ENCODE results near the gene OR51E2. TPM values are rescaled to one million over a fixed set of nuclear protein-coding genes. Genes with fewer than 3 reads are reported as not detected.

Gene OR51E2
- total RNA-seq, 6 experiments from 2014 or later: 0.09 to 0.32 (median 0.12) TPM; not detected in 2

- peaks cover 20% of the 10 kb centered on the region for H3K9me3 Mint-ChIP-seq
- TF ChIP-seq, protein P1, sequence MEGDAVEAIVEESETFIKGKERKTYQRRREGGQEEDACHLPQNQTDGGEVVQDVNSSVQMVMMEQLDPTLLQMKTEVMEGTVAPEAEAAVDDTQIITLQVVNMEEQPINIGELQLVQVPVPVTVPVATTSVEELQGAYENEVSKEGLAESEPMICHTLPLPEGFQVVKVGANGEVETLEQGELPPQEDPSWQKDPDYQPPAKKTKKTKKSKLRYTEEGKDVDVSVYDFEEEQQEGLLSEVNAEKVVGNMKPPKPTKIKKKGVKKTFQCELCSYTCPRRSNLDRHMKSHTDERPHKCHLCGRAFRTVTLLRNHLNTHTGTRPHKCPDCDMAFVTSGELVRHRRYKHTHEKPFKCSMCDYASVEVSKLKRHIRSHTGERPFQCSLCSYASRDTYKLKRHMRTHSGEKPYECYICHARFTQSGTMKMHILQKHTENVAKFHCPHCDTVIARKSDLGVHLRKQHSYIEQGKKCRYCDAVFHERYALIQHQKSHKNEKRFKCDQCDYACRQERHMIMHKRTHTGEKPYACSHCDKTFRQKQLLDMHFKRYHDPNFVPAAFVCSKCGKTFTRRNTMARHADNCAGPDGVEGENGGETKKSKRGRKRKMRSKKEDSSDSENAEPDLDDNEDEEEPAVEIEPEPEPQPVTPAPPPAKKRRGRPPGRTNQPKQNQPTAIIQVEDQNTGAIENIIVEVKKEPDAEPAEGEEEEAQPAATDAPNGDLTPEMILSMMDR (IDR thresholded peaks at IDR 0.05): no peak
- DNase-seq: no peak
- no peaks in the 10 kb centered on the region for H3K36me3 Mint-ChIP-seq (ENCODE audit: low read depth)
- no peak overlapping the region for H3K27ac Mint-ChIP-seq
- no peaks in the 10 kb centered on the region for H3K4me1 Mint-ChIP-seq (ENCODE audit: low read depth)
- H3K4me3 Mint-ChIP-seq: no peak overlapping the region
- H3K27me3 Mint-ChIP-seq (ENCODE audit: insufficient read depth): peaks cover 3% of the 10 kb centered on the region
Measured at GRCh38 chr11:4662876-4663275, 34.8 kb downstream of the OR51E2 start.

- Mint-ChIP-seq H3K4me1 (ENCODE audit: low read depth) (no peaks in the 10 kb centered on the region), H3K36me3 (ENCODE audit: low read depth) (no peaks in the 10 kb centered on the region)
- DNase-seq: no peak
Measured at GRCh38 chr11:4658629-4659445, 38.8 kb downstream of the OR51E2 start.

GRCh38 chr11:4654635-4655369, 42.9 kb downstream of the OR51E2 start:
- DNase-seq: no peak
- no peaks in the 10 kb centered on the region for H3K36me3 Mint-ChIP-seq (ENCODE audit: low read depth)
- no peaks in the 10 kb centered on the region for H3K4me1 Mint-ChIP-seq (ENCODE audit: low read depth)
- TF ChIP-seq, protein P1 (IDR thresholded peaks at IDR 0.05): no peak
- peaks cover 8% of the 10 kb centered on the region; the same call in 1 of the 2 replicates for H3K9me3 Mint-ChIP-seq
- H3K4me3 Mint-ChIP-seq: no peak overlapping the region
- H3K27me3 Mint-ChIP-seq (ENCODE audit: insufficient read depth): no peaks in the 10 kb centered on the region
- no peak overlapping the region for H3K27ac Mint-ChIP-seq

More at GRCh38 chr11:4658629-4659445, 38.8 kb downstream of the OR51E2 start:
- Mint-ChIP-seq H3K27ac (no peak overlapping the region), H3K9me3 (peaks cover 9% of the 10 kb centered on the region), H3K27me3 (ENCODE audit: insufficient read depth) (peaks cover 3% of the 10 kb centered on the region), H3K4me3 (no peak overlapping the region)
- TF ChIP-seq, protein P1 (IDR thresholded peaks at IDR 0.05): no peak

DNA sequence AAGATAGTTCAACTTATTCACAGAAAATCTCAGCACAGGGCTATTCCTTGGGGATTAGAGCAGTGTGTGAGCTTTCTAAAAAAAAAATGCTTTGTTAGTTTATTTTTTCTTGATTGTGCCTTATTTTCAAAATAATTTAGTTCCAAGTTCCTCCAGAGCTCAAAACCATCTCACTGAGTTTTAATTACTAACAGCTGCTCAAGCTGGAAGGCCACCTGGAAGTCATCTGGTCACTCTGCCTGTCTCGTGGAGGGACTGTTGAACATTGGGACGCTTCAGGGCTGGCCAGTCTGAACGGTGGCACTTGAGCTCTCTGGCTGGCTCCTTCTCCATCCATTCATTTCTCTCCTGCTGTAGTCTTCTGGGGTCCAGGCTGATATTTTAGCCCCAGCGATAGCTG, 49.9 kb downstream of the OR51E2 start:
- Mint-ChIP-seq H3K27me3 (ENCODE audit: insufficient read depth) (no peaks in the 10 kb centered on the region), H3K27ac (no peak overlapping the region), H3K4me3 (no peak overlapping the region), H3K4me1 (ENCODE audit: low read depth) (no peaks in the 10 kb centered on the region), H3K9me3 (peaks cover 2% of the 10 kb centered on the region; the same call in 1 of the 2 replicates), H3K36me3 (ENCODE audit: low read depth) (no peaks in the 10 kb centered on the region)
- DNase-seq: no peak
- TF ChIP-seq, protein P1 (IDR thresholded peaks at IDR 0.05): no peak

DNA sequence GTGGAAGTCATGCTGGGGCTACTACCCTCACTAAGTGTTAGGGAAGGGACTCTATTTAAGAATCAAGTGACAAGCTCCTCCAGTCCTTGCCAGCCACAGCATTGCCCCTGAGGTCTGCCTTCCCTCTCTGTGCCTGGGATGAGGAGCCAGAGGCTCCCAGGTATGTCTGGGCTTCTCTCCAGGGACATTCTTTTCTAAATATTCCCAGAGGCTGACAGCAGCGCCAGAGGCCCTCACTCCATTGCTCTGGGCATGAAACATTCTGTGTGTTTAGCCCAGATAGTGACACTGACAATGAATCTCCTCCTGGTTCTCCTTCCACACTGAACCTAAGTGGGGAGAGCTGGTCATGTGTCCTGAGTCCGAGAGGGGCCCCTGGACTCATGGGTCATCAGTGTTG, 51.7 kb downstream of the OR51E2 start:
- Mint-ChIP-seq H3K4me3 (no peak overlapping the region), H3K27ac (no peak overlapping the region), H3K4me1 (ENCODE audit: low read depth) (no peaks in the 10 kb centered on the region), H3K9me3 (no peaks in the 10 kb centered on the region), H3K36me3 (ENCODE audit: low read depth) (no peaks in the 10 kb centered on the region), H3K27me3 (ENCODE audit: insufficient read depth) (no peaks in the 10 kb centered on the region)
- TF ChIP-seq, protein P1 (IDR thresholded peaks at IDR 0.05): no peak
- DNase-seq: no peak
